GM10847 (cell line): ENCODE data around the gene SPOCK1.

Experiments used
- POLR2A ChIP-seq: IDR thresholded peaks from 2 replicates; pipeline ENCODE4 v1.6.1; 2011; ENCODE audit not compliant: insufficient read length; ENCODE audit errors: extremely low read depth

SPOCK1 gene

GRCh38 chr5:137134920-137135532 lies 364.1 kb downstream of the SPOCK1 start:
- TF ChIP-seq POLR2A: no peak

GRCh38 chr5:137129886-137130680 lies 369.0 kb downstream of the SPOCK1 start:
- TF ChIP-seq POLR2A: no peak

- no peak for TF ChIP-seq POLR2A
These were observed 371.1 kb downstream of the SPOCK1 start for GRCh38 chr5:137128012-137128411.

- no peak for TF ChIP-seq POLR2A
These were observed 372.3 kb downstream of the SPOCK1 start for GRCh38 chr5:137126829-137127228.

DNA sequence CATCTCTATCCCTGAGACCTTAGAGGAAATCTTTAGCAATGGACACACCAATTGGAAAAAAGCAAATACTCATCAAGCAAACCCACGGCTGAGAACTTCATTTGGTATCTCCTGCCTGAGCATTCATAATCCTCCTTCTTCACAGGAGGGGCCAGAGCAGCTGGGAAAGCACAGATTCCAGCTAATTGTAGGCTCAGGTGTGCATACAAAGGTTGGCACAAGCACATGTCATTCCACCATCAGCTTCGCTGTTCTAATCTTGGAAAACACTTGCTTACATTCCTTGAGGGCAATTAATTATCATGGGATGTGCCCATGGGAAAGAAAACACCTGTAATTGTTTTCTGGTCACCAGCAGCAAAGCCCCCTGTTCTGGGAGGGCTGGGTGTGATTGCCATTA lies 376.6 kb downstream of the SPOCK1 start:
- no peak for TF ChIP-seq POLR2A

- TF ChIP-seq POLR2A: no peak
These were observed 377.1 kb downstream of the SPOCK1 start for GRCh38 chr5:137122075-137122474.

- no peak for TF ChIP-seq POLR2A
These were observed 379.8 kb downstream of the SPOCK1 start for GRCh38 chr5:137119321-137119720.

DNA sequence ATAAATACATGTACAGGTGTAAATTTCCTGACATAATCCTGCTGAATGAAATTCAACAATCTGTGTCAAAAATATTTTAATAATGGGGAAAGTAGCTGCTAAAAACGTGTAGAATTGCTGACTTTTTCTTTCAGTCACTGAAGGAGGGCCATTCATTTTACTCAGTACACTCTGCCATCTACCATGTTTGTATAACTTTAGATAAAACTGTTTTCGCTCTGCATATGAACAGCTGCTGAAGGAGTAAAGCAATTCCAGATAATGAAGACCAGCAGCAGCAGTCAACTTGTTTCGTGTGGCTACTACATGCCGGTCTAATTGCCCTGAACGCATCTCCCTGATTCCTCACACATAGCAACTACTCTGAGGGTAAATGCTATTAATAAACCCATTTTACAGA lies 380.5 kb downstream of the SPOCK1 start:
- TF ChIP-seq POLR2A: no peak

DNA sequence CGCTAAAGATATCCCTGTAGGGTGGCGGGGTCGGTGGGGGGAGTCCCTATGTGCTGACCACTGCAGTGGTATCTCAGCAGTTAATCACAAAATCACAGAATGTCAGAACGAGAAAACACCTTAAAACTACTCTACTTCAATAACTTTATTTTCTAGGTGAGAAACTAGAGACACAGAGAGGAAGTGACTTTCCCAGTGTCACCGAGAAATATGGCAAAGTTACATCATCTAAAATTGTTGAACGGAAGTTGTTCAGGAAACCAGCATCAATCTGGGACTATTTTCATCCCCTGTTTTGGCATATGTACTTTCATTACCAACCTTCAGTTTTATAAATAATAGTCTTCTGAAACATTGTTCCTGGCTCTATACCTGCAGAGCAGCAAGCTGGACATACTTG lies 384.0 kb downstream of the SPOCK1 start:
- TF ChIP-seq POLR2A: no peak

GRCh38 chr5:137114529-137114928 lies 384.6 kb downstream of the SPOCK1 start:
- no peak for TF ChIP-seq POLR2A

DNA sequence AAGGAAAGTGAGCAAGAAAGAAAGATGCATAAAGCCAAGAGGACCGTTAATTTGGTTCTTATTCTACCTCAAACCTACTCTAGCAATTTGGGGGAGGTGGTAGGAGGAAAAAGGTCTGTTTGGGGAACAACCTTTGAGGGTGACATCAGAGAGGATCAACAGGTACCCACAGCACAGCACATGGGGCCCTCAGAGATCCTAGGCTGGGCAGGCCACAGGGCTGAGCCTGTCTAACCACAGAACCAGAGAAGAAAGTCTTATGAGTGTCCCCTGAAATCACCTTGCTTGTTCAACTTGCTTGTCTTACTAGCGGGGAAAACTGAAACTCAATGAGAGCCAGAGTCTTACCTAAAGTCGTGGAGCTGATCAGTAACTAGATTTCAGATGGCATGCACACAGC lies 385.2 kb downstream of the SPOCK1 start:
- no peak for TF ChIP-seq POLR2A

GRCh38 chr5:137113161-137113560 lies 386.0 kb downstream of the SPOCK1 start:
- no peak for TF ChIP-seq POLR2A

DNA sequence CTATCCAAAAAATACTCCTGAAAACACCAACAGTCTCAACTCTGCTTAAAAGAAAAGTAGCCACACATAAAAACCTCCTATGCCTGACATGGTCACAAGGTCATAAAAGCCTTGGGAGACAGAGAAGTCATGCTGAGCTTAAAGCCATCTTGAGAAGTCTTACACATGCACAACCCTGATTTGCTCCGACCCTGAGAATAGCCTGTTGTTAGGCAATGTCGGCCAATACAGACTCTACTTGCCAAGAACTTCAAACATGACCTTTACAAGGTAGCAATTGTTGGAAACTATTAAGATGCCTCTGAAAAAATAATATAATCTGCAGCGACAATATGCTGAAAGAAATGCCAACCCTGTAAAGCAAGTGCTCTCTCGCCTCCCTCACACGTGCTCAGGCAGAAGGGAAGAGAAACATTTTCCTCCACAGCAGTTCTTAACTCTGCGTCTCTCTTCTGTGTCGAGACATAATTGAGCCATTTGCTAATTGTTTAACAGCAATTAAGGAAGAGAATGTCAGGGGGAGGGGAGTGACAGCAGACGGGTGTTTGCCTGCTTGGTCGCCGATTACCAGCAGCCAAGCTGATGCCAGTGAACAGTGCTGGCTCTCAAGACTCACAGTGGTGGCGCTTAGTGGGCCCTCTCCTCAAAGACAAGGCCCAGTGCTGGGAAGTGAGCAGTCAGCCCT lies 393.6 kb downstream of the SPOCK1 start:
- no peak for TF ChIP-seq POLR2A

- no peak for TF ChIP-seq POLR2A
These were observed 397.6 kb downstream of the SPOCK1 start for GRCh38 chr5:137101544-137101943.

- no peak for TF ChIP-seq POLR2A
These were observed 399.5 kb downstream of the SPOCK1 start for GRCh38 chr5:137099651-137100050.

- no peak for TF ChIP-seq POLR2A
These were observed 400.5 kb downstream of the SPOCK1 start for GRCh38 chr5:137098663-137099062.

- no peak for TF ChIP-seq POLR2A
These were observed 400.9 kb downstream of the SPOCK1 start for GRCh38 chr5:137098238-137098637.

DNA sequence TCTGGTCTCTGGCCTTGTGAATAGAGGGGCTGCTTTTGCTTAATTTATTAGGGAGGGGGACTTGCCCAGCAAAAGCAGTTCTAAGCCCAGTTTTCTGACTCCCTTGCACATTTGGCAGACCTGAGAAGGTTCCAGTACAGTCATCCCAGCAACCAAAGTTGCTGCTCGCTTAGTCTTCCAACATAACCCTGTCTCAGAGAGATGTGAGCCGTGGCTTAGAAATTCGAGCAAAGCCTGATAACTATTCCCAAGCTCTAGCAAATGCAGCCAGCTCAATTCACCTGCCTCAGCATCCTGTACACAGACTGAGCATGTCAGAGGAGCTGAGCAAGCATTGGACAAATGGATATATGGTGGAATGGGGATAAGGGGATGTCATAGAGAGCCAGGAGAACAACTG lies 401.9 kb downstream of the SPOCK1 start:
- no peak for TF ChIP-seq POLR2A
